A549 (cell line): Measurements from ENCODE around the gene MYBPC2.

Experiments
- BHLHE40 ChIP-seq: IDR thresholded peaks from 2 replicates; pipeline ENCODE4 v1.6.1; 2012; ENCODE audit warnings: low read depth, low read length, inconsistent platforms
- CBX8 ChIP-seq: fragments of 200-600 bp; sonication (generic); IDR thresholded peaks from 2 replicates; pipeline ENCODE4 v1.6.1; 2016
- CTCF ChIP-seq: fragments of >200 bp; sonication (Bioruptor Twin); formaldehyde crosslinking; IDR thresholded peaks from 3 replicates; pipeline ENCODE4 v1.5.1; 2016
- EP300 ChIP-seq, 2 experiments: fragments of >200 bp; sonication (Bioruptor Twin); formaldehyde crosslinking; IDR thresholded peaks; 2 replicates in 1 of 2; 3 replicates in 1 of 2; pipeline ENCODE4 v1.6.1; 2016 to 2017
- JUN ChIP-seq, 2 experiments: fragments of >200 bp; sonication (Bioruptor Twin); formaldehyde crosslinking; IDR thresholded peaks; 2 replicates in 1 of 2; 3 replicates in 1 of 2; pipeline ENCODE4 v1.6.1; 2016 to 2017
- JUNB ChIP-seq: fragments of >200 bp; sonication (Bioruptor Twin); formaldehyde crosslinking; IDR thresholded peaks from 2 replicates; pipeline ENCODE4 v1.6.1; 2016
- MYC ChIP-seq: IDR thresholded peaks from 2 replicates; pipeline ENCODE4 v1.6.1; 2012; ENCODE audit warnings: mild to moderate bottlenecking, inconsistent platforms, low read length, improper control_type of control experiment, borderline replicate concordance
- POLR2A ChIP-seq: IDR thresholded peaks from 2 replicates; pipeline ENCODE4 v1.6.1; 2012; ENCODE audit warnings: mild to moderate bottlenecking, low read length
- RARB ChIP-seq: fragments of 250-450 bp; sonication (Bioruptor Pico); IDR thresholded peaks from 2 replicates; pipeline ENCODE4 v1.8.0; 2021; ENCODE audit warnings: mild to moderate bottlenecking, moderate library complexity
- RCOR1 ChIP-seq: fragments of 150-350 bp; IDR thresholded peaks from 2 replicates; pipeline ENCODE4 v1.6.1; 2014; ENCODE audit warnings: antibody characterized with exemption, low read length, low read depth
- TF ChIP-seq, protein P1 (sequence below): fragments of 450-650 bp; IDR thresholded peaks from 2 replicates; pipeline ENCODE4 v1.6.1; 2014; ENCODE audit warnings: antibody characterized with exemption
- TF ChIP-seq, protein P2 (sequence below): IDR thresholded peaks from 2 replicates; pipeline ENCODE4 v1.6.1; 2012

DNA sequence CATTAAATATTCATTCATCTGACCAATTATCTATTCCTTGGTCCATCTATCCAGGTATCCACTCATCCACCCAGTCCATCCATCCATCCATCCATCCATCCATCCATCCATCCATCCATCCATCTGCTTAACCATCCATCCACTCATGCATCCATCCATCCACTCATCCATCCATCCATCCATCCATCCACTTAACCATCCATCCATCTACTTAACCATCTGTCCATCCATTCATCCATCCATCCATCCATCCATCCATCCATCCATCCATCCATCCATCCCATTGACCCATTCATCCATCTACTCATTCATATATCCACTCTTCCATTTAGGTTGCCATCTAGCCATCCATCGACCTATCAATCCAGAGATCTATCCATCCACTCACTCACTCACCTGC lies 11.4 kb downstream of the MYBPC2 start:
- TF ChIP-seq RCOR1 (no peak), BHLHE40 (no peak), JUN (IDR thresholded peaks at IDR 0.05) (no peak), CTCF (no peak), CBX8 (no peak), JUNB (no peak), RARB (no peak), MYC (no peak), POLR2A (no peak), EP300 (IDR thresholded peaks at IDR 0.05) (no peak)
- TF ChIP-seq, protein P1, sequence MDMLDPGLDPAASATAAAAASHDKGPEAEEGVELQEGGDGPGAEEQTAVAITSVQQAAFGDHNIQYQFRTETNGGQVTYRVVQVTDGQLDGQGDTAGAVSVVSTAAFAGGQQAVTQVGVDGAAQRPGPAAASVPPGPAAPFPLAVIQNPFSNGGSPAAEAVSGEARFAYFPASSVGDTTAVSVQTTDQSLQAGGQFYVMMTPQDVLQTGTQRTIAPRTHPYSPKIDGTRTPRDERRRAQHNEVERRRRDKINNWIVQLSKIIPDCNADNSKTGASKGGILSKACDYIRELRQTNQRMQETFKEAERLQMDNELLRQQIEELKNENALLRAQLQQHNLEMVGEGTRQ = no peak
- TF ChIP-seq, protein P2, sequence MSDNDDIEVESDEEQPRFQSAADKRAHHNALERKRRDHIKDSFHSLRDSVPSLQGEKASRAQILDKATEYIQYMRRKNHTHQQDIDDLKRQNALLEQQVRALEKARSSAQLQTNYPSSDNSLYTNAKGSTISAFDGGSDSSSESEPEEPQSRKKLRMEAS = no peak
